Smooth muscle cell (in vitro differentiated cells): Measurements from ENCODE around the gene CEACAM8. TPM values are rescaled to one million over a fixed set of nuclear protein-coding genes. Genes with fewer than 3 reads are reported as not detected.
"Not testable (repeated sequence)": the region's sequence is repeated elsewhere in the genome, so short reads cannot be mapped to it uniquely, and the experiment has no call there.

Experiments
- DNase-seq: peaks from one replicate; lab custom pipeline; 2025; ENCODE audit not compliant: unreplicated experiment; lab: John Stamatoyannopoulos, UW
- H2AFZ ChIP-seq: fragments of 200-600 bp; sonication (generic); 2 replicates; pipeline ENCODE4 v1.6.0; 2016; ENCODE audit warnings: antibody characterized with exemption, low read depth, mild to moderate bottlenecking
- H3F3A ChIP-seq: fragments of 200-600 bp; sonication (generic); 2 replicates; pipeline ENCODE4 v1.6.0; 2017; ENCODE audit warnings: antibody characterized with exemption, low read depth
- H3K27ac ChIP-seq: fragments of 200-600 bp; sonication (generic); 2 replicates; pipeline ENCODE4 v1.5.1; 2016; ENCODE audit warnings: low read depth, mild to moderate bottlenecking
- H3K27me3 ChIP-seq: fragments of 200-600 bp; sonication (generic); 2 replicates; pipeline ENCODE4 v1.6.1; 2016; ENCODE audit warnings: low read depth, mild to moderate bottlenecking
- H3K36me3 ChIP-seq: fragments of 200-600 bp; sonication (generic); 2 replicates; pipeline ENCODE4 v1.5.1; 2016; ENCODE audit warnings: low read depth
- H3K4me1 ChIP-seq: fragments of 200-600 bp; sonication (generic); 2 replicates; pipeline ENCODE4 v1.5.1; 2016; ENCODE audit warnings: low read depth
- H3K4me2 ChIP-seq: fragments of 200-600 bp; sonication (generic); 2 replicates; pipeline ENCODE4 v1.6.0; 2016; ENCODE audit warnings: mild to moderate bottlenecking
- H3K4me3 ChIP-seq: fragments of 200-600 bp; sonication (generic); 2 replicates; pipeline ENCODE4 v1.5.1; 2016; ENCODE audit warnings: mild to moderate bottlenecking
- H3K79me2 ChIP-seq: fragments of 200-600 bp; sonication (generic); 2 replicates; pipeline ENCODE4 v1.6.0; 2016; ENCODE audit warnings: low read depth, mild to moderate bottlenecking
- H3K9ac ChIP-seq: fragments of 200-600 bp; sonication (generic); 2 replicates; pipeline ENCODE4 v1.6.0; 2016; ENCODE audit warnings: low read depth
- H3K9me3 ChIP-seq: fragments of 200-600 bp; sonication (generic); replicated peaks from 2 replicates; pipeline ENCODE4 v1.5.1; 2016; ENCODE audit warnings: low read depth
- H4K20me1 ChIP-seq: fragments of 200-600 bp; sonication (generic); 2 replicates; pipeline ENCODE4 v1.6.0; 2016; ENCODE audit warnings: low read depth
- WGBS: methylation state at CpG from one replicate; pipeline ENCODE4 v1.1.7; 2016; ENCODE audit warnings: low lambda C conversion rate; 5-methylcytosine and 5-hydroxymethylcytosine counted together
- polyA plus RNA-seq: library from polyadenylated mRNA; unstranded; fragments of >200 nt; fragmentation: Nextera tagmentation; extraction: Ambion mirVana; gene quantifications from 2 replicates; pipeline ENCODE4 v1.2.1, GENCODE V29; 2016
- total RNA-seq: library from RNA; depleted of rRNA; stranded (reverse); fragments of >200 nt; gene quantifications from 2 replicates; pipeline ENCODE4 v1.2.3, GENCODE V29; 2014
- TF ChIP-seq, protein P1 (sequence below): fragments of 200-600 bp; sonication (generic); IDR thresholded peaks from 2 replicates; pipeline ENCODE4 v1.5.1; 2017; ENCODE audit warnings: borderline replicate concordance, mild to moderate bottlenecking, antibody characterized with exemption; ENCODE audit not compliant: insufficient read depth, poor library complexity, severe bottlenecking

Gene CEACAM8
- total and polyA plus RNA-seq, 2 experiments from 2014 or later = not detected

DNA sequence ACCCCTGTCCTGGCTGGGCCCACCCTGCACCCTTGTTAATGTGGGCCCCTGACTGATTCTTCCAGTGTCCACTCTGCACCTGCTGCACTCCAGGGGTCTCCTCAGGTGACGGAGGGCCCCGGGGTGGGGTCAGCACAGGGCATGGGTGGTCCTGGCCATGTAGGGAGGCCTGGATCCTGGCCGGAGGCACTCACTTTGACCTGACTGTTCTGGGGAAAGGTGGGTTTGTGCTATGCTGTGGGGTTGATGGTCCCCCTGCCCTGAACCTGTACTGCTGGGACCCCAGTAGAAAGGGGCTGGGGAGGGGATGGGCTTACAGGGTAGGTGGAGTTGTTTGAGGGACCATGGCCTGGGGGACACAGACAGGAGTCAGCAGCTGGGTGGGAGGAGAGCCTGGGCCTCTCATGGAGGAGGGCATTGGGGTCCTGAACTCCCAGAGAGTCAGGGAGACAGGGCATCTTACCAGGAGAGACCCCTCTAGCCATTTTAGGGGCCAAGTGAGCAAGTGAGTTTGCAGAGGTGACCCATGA is 40.6 kb downstream of the CEACAM8 start:
- no peaks in the 10 kb centered on the region for H3F3A ChIP-seq
- 92% methylated on average over 3 of the region's 3 CpGs for WGBS
- H3K4me3 ChIP-seq = no peak overlapping the region
- H3K4me1 ChIP-seq = no peaks in the 10 kb centered on the region
- no peaks in the 10 kb centered on the region for H3K79me2 ChIP-seq
- H3K4me2 ChIP-seq = no peak overlapping the region
- H3K27me3 ChIP-seq = peaks cover 3% of the 10 kb centered on the region
- no peak overlapping the region for H3K9ac ChIP-seq
- no peaks in the 10 kb centered on the region for H3K9me3 ChIP-seq
- DNase-seq = no peak
- H3K36me3 ChIP-seq = no peaks in the 10 kb centered on the region
- no peak overlapping the region for H3K27ac ChIP-seq
- H4K20me1 ChIP-seq = peaks cover 12% of the 10 kb centered on the region
- no peak overlapping the region for H2AFZ ChIP-seq
- TF ChIP-seq, protein P1, sequence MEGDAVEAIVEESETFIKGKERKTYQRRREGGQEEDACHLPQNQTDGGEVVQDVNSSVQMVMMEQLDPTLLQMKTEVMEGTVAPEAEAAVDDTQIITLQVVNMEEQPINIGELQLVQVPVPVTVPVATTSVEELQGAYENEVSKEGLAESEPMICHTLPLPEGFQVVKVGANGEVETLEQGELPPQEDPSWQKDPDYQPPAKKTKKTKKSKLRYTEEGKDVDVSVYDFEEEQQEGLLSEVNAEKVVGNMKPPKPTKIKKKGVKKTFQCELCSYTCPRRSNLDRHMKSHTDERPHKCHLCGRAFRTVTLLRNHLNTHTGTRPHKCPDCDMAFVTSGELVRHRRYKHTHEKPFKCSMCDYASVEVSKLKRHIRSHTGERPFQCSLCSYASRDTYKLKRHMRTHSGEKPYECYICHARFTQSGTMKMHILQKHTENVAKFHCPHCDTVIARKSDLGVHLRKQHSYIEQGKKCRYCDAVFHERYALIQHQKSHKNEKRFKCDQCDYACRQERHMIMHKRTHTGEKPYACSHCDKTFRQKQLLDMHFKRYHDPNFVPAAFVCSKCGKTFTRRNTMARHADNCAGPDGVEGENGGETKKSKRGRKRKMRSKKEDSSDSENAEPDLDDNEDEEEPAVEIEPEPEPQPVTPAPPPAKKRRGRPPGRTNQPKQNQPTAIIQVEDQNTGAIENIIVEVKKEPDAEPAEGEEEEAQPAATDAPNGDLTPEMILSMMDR = no peak

DNA sequence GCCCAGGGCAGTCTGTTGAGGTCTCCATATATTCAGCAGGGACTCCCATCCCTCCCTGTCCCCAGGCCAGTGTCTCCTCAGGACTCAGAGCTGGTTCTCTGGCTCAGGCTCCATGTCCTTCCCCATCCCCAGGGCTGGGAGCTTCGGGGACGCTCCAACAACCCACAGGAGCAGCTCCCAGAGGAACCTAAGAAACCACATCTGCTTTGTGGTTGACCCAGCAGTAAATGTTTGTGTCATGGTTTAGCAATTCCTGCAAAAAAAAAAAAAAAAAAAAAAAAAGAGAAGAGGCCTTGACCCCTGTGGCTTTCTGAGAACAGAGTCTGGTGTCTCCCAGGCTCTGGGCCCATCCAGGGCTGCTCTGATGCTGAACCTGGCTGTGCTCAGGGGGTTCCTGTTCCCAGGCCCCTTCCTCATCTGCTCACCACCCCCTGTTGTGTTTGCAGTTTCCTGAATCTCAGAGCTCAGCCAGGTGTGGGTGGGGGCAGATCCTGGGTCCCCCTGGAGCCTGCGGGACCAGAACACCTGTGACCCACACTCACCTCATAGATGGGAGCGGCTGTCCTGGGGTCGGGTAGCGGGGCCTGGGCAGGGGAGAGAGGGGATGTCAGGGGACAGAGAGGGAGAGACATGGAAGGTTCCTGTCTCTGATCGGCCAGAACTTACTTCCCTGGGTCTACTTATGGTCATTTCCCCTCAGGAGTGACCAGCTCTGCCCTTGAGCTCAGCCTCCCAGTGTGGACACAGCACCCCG is 41.3 kb downstream of the CEACAM8 start:
- H3K9me3 ChIP-seq = no peaks in the 10 kb centered on the region
- peaks cover 12% of the 10 kb centered on the region for H4K20me1 ChIP-seq
- no peaks in the 10 kb centered on the region for H3K79me2 ChIP-seq
- H3K9ac ChIP-seq = no peak overlapping the region
- no peak overlapping the region for H3K27ac ChIP-seq
- H3K36me3 ChIP-seq = no peaks in the 10 kb centered on the region
- no peak overlapping the region for H2AFZ ChIP-seq
- no peaks in the 10 kb centered on the region for H3K4me1 ChIP-seq
- DNase-seq = no peak
- TF ChIP-seq, protein P1 = no peak
- H3K4me3 ChIP-seq = no peak overlapping the region
- no peaks in the 10 kb centered on the region for H3F3A ChIP-seq
- WGBS = 56% methylated on average over 5 of the region's 8 CpGs
- H3K4me2 ChIP-seq = no peak overlapping the region
- peaks cover 3% of the 10 kb centered on the region for H3K27me3 ChIP-seq

DNA sequence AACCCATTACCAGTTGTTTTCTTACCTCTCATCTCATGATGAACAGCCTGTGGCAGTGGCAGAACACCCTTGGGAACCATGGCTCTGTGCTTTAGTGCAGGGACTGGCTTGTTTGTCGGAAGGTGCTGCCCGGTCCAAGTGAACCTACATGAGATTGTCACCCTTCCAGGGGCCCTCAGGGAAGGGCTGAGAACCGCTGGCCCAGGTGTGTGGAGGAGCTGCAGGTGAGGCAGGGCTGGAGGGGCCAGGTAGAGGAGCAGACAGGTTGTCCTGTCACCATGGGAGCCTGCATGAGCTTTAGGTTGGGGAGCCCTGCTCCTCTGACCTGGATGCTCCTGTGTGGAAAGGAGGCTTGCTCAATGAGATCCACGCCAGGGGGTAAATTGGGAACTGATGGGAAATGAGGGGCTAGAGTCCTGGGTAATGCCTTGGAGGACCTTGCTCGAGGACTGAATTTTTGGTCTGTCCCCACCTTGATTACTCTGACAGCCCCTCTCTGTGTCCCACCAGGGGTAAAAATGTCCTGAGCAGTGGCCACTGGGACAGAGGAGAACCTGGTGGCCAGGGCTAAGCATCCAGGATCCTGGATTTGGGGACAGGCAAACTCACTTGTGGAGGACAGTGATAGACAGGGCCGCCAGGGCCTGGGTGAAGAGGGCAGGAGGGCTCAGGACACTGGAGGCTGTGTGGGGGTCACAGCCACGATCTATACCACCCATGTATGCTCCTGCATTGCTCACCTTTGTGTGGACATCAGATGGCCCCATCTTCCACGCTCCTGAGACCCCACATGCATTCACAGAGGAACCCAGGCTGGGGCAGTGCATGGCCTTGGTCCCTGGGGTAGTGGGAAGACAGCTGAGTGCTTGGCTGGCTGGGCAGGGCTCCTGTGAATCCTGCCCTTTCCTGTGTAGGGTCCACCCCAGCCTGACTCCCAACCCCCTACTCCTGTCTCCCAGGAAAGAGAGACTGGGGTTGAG is 42.3 kb downstream of the CEACAM8 start:
- no peak overlapping the region for H2AFZ ChIP-seq
- H3K4me3 ChIP-seq = no peak overlapping the region
- H3K9ac ChIP-seq = no peak overlapping the region
- H3K36me3 ChIP-seq = no peaks in the 10 kb centered on the region
- H3K9me3 ChIP-seq = no peaks in the 10 kb centered on the region
- H3K4me1 ChIP-seq = no peaks in the 10 kb centered on the region
- H3K4me2 ChIP-seq = no peak overlapping the region
- 86% methylated on average over 8 of the region's 8 CpGs for WGBS
- TF ChIP-seq, protein P1 = no peak
- H4K20me1 ChIP-seq = peaks cover 12% of the 10 kb centered on the region
- H3F3A ChIP-seq = no peaks in the 10 kb centered on the region
- no peak for DNase-seq
- H3K79me2 ChIP-seq = no peaks in the 10 kb centered on the region
- peaks cover 3% of the 10 kb centered on the region for H3K27me3 ChIP-seq
- H3K27ac ChIP-seq = no peak overlapping the region

DNA sequence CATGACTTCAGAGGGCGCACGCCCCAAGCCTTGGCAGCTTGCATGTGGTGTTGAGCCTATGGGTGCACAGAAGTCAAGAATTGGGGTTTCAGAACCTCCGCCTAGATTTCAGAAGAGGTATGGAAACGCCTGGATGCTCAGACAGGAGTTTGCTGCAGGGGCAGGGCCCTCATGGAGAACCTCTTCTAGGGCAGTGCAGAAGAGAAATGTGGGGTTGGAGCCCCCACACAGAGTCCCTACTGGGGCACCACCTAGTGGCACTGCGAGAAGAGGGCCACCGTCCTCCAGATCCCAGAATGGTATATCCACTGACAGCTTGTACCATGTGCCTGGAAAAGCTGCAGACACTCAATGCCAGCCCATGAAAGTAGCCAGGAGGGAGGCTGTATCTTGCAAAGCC is 44.2 kb downstream of the CEACAM8 start:
- not testable (repeated sequence) for H3K27me3 ChIP-seq, H3K9ac ChIP-seq, H3K79me2 ChIP-seq, H2AFZ ChIP-seq, H3F3A ChIP-seq, H3K36me3 ChIP-seq, H3K4me2 ChIP-seq, H3K27ac ChIP-seq, DNase-seq, H3K4me3 ChIP-seq, H3K4me1 ChIP-seq, H3K9me3 ChIP-seq
- H4K20me1 ChIP-seq = peaks cover 12% of the 10 kb centered on the region
- 95% methylated on average over 6 of the region's 6 CpGs for WGBS

DNA sequence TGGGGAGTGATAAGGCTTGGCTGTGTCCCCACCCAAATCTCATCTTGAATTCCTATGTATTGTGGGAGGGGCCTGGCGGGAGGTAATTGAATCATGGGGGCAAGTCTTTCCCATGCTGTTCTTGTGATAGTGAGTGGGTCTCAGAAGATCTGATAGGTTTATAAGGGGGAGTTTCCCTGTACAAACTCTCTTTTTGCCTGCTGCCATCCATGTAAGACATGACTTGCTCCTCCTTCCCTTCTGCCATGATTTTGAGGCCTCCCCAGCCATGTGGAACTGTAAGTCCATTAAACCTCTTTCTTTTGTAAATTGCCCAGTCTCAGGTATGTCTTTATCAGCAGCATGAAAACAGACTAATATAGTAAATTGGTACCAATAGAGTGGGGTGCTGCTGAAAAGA is 45.7 kb downstream of the CEACAM8 start:
- H4K20me1 ChIP-seq = peaks cover 12% of the 10 kb centered on the region
- H3K79me2 ChIP-seq, H2AFZ ChIP-seq, H3K36me3 ChIP-seq, H3K9me3 ChIP-seq, H3K4me1 ChIP-seq, H3K4me3 ChIP-seq, H3K4me2 ChIP-seq, DNase-seq, H3K27me3 ChIP-seq, H3K9ac ChIP-seq, H3K27ac ChIP-seq, H3F3A ChIP-seq: not testable (repeated sequence)
- WGBS = 95% methylated on average over 1 of the region's 1 CpG
